H9 (cell line): Measurements from ENCODE around the gene PHKA1. TPM values are rescaled to one million over a fixed set of nuclear protein-coding genes. Genes with fewer than 3 reads are reported as not detected.

Experiments
- DNase-seq: peaks from one replicate; pipeline ENCODE4 v3.0.0-alpha.2; 2017
- H2AFZ ChIP-seq: one replicate; pipeline ENCODE4 v1.6.1; 2013; ENCODE audit warnings: mild to moderate bottlenecking, low read length, control low read depth, moderate library complexity
- H2AK5ac ChIP-seq: 2 replicates; pipeline ENCODE4 v1.6.1; 2013; ENCODE audit warnings: low read length, control low read depth, mixed read lengths; ENCODE audit not compliant: insufficient read length
- H2BK120ac ChIP-seq: one replicate; pipeline ENCODE4 v1.6.1; 2013; ENCODE audit warnings: low read depth, mild to moderate bottlenecking, low read length, control low read depth, inconsistent platforms; ENCODE audit not compliant: poor library complexity, severe bottlenecking
- H2BK12ac ChIP-seq: 2 replicates; pipeline ENCODE4 v1.6.1; 2013; ENCODE audit warnings: low read length, control low read depth, mixed read lengths, low read depth; ENCODE audit not compliant: insufficient read length
- H2BK15ac ChIP-seq: 2 replicates; pipeline ENCODE4 v1.6.1; 2013; ENCODE audit warnings: low read depth, low read length, control low read depth
- H2BK20ac ChIP-seq: one replicate; pipeline ENCODE4 v1.6.1; 2013; ENCODE audit warnings: low read depth, mild to moderate bottlenecking, low read length, control low read depth, inconsistent platforms; ENCODE audit not compliant: poor library complexity, severe bottlenecking
- H2BK5ac ChIP-seq: 2 replicates; pipeline ENCODE4 v1.6.1; 2013; ENCODE audit warnings: low read length, control low read depth, mixed read lengths; ENCODE audit not compliant: insufficient read length
- H3K14ac ChIP-seq: 2 replicates; pipeline ENCODE4 v1.6.1; 2013; ENCODE audit warnings: low read length, control low read depth; ENCODE audit not compliant: insufficient read depth
- H3K18ac ChIP-seq: 2 replicates; pipeline ENCODE4 v1.6.1; 2013; ENCODE audit warnings: low read depth, mild to moderate bottlenecking, mixed read lengths, low read length, control low read depth; ENCODE audit not compliant: insufficient read length
- H3K23ac ChIP-seq: 2 replicates; pipeline ENCODE4 v1.6.1; 2013; ENCODE audit warnings: low read length, control low read depth, mixed read lengths, low read depth; ENCODE audit not compliant: insufficient read length
- H3K23me2 ChIP-seq: 2 replicates; pipeline ENCODE4 v1.6.1; 2013; ENCODE audit warnings: low read depth, mild to moderate bottlenecking, mixed read lengths, low read length, control low read depth; ENCODE audit not compliant: insufficient read length, poor library complexity, severe bottlenecking
- H3K27ac ChIP-seq: 2 replicates; pipeline ENCODE4 v1.5.1; 2013; ENCODE audit warnings: low read length, control low read depth, mixed read lengths, low read depth; ENCODE audit not compliant: insufficient read length
- H3K27me3 ChIP-seq: 2 replicates; pipeline ENCODE4 v1.6.1; 2013; ENCODE audit warnings: low read length, control low read depth, inconsistent platforms; ENCODE audit not compliant: insufficient read depth
- H3K4ac ChIP-seq: 2 replicates; pipeline ENCODE4 v1.6.1; 2013; ENCODE audit warnings: low read depth, mild to moderate bottlenecking, control low read depth, inconsistent platforms, low read length, moderate library complexity
- H3K4me1 ChIP-seq: 2 replicates; pipeline ENCODE4 v1.6.1; 2013; ENCODE audit warnings: low read length, control low read depth, inconsistent platforms; ENCODE audit not compliant: insufficient read depth
- H3K4me2 ChIP-seq: 2 replicates; pipeline ENCODE4 v1.6.1; 2013; ENCODE audit warnings: low read length, control low read depth, mixed read lengths; ENCODE audit not compliant: insufficient read length, insufficient read depth
- H3K56ac ChIP-seq: 2 replicates; pipeline ENCODE4 v1.6.1; 2013; ENCODE audit warnings: low read depth, mild to moderate bottlenecking, mixed read lengths, low read length, control low read depth; ENCODE audit not compliant: insufficient read length
- H3K79me1 ChIP-seq: 2 replicates; pipeline ENCODE4 v1.6.1; 2013; ENCODE audit warnings: low read depth, mild to moderate bottlenecking, moderate library complexity, low read length, control low read depth, inconsistent platforms; ENCODE audit not compliant: insufficient read depth, poor library complexity, severe bottlenecking
- H3K79me2 ChIP-seq: 2 replicates; pipeline ENCODE4 v1.6.1; 2013; ENCODE audit warnings: low read length, control low read depth, inconsistent platforms; ENCODE audit not compliant: insufficient read depth
- H3K9ac ChIP-seq: 2 replicates; pipeline ENCODE4 v1.6.1; 2013; ENCODE audit warnings: low read length, control low read depth, mixed read lengths; ENCODE audit not compliant: insufficient read length; ENCODE audit errors: extremely low read depth
- H3K9me3 ChIP-seq: one replicate; pipeline ENCODE4 v1.6.1; 2013; ENCODE audit warnings: low read depth, low read length, inconsistent platforms; ENCODE audit not compliant: control insufficient read depth
- H3T11ph ChIP-seq: one replicate; pipeline ENCODE4 v1.6.1; 2013; ENCODE audit warnings: mild to moderate bottlenecking, low read length, control low read depth, inconsistent platforms
- H4K20me1 ChIP-seq: one replicate; pipeline ENCODE4 v1.6.1; 2013; ENCODE audit not compliant: control insufficient read depth, insufficient read length, insufficient read depth
- H4K5ac ChIP-seq: 2 replicates; pipeline ENCODE4 v1.6.1; 2013; ENCODE audit warnings: low read depth, mild to moderate bottlenecking, mixed read lengths, low read length, control low read depth; ENCODE audit not compliant: insufficient read length
- H4K8ac ChIP-seq: replicated peaks from 2 replicates; pipeline ENCODE4 v1.6.1; 2013; ENCODE audit warnings: low read length, control low read depth, mixed read lengths, low read depth; ENCODE audit not compliant: insufficient read length
- H4K91ac ChIP-seq: 2 replicates; pipeline ENCODE4 v1.6.1; 2013; ENCODE audit warnings: low read depth, mild to moderate bottlenecking, moderate library complexity, mixed read lengths, low read length, control low read depth; ENCODE audit not compliant: insufficient read length
- H3K27ac Mint-ChIP-seq, 3 experiments: 2 replicates in 2 of 3; 3 replicates in 1 of 3; pipeline ENCODE4 v1.8.0; 2020 to 2021; ENCODE audit warnings: mixed read lengths in 3 of 3, mild to moderate bottlenecking in 1 of 3, moderate library complexity in 1 of 3
- H3K27me3 Mint-ChIP-seq: 2 replicates; pipeline ENCODE4 v1.8.0; 2021; ENCODE audit warnings: low read depth, mild to moderate bottlenecking, moderate library complexity, mixed read lengths
- H3K36me3 Mint-ChIP-seq, 3 experiments: 2 replicates in 2 of 3; 3 replicates in 1 of 3; pipeline ENCODE4 v1.8.0; 2020 to 2021; ENCODE audit warnings: low read depth in 3 of 3, mixed read lengths in 3 of 3; ENCODE audit not compliant: insufficient read depth in 1 of 3
- H3K4me1 Mint-ChIP-seq, 2 experiments: 2 replicates each; pipeline ENCODE4 v1.8.0; 2020; ENCODE audit warnings: mixed read lengths in 2 of 2
- H3K4me3 Mint-ChIP-seq, 2 experiments: 2 replicates in 1 of 2; 3 replicates in 1 of 2; pipeline ENCODE4 v1.8.0; 2020 to 2021; ENCODE audit warnings: mild to moderate bottlenecking in 2 of 2, mixed read lengths in 2 of 2, moderate library complexity in 1 of 2
- H3K9me3 Mint-ChIP-seq, 2 experiments: 2 replicates in 1 of 2; 3 replicates in 1 of 2; pipeline ENCODE4 v1.8.0; 2020; ENCODE audit warnings: mild to moderate bottlenecking in 2 of 2, mixed read lengths in 2 of 2, moderate library complexity in 1 of 2
- WGBS: extraction: QIAGEN DNeasy Blood & Tissue Kit; methylation state at CpG from one replicate; pipeline ENCODE4 v1.1.7; 2013; ENCODE audit warnings: missing lambda C conversion rate, low lambda C conversion rate, mixed read lengths; ENCODE audit not compliant: insufficient read length; ENCODE audit errors: extremely low coverage; 5-methylcytosine and 5-hydroxymethylcytosine counted together
- total RNA-seq: library from RNA; stranded (reverse); gene quantifications from 2 replicates; pipeline ENCODE4 v1.2.1, GENCODE V29; 2021
- TF ChIP-seq, protein P1 (sequence below): fragments of 200-600 bp; sonication (generic); conservative IDR thresholded peaks from 3 replicates; pipeline ENCODE4 v1.8.0; 2021; ENCODE audit warnings: antibody characterized with exemption, mild to moderate bottlenecking

The PHKA1 gene
- total RNA-seq, 1 experiment from 2014 or later, result 6.6 TPM

DNA sequence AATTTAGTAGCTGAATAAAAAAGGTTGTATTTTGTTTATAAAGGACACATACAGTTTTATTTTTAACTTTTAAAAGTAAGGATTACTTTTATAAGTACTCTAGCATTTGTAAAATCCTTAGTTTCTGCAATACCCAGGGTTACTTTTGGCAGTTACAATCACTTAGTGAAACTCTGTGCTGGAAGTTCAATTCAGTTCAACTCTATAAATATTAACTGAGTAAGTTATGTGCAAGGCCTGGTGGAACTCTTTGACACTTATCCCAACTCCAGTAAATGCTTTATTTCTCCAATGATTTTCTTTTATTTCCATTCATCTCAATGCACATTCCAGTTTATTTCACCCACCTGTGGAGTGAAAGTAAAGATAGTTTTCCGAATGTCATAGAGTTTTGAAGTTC, 78.2 kb downstream of the PHKA1 start:
- H3K27me3 Mint-ChIP-seq, result no peaks in the 10 kb centered on the region
- no peak overlapping the region for H2AK5ac ChIP-seq
- peaks cover 17% of the 10 kb centered on the region for H3K9me3 ChIP-seq
- no peak overlapping the region for H2AFZ ChIP-seq
- no peak overlapping the region for H3K56ac ChIP-seq
- H2BK20ac ChIP-seq, result no peak overlapping the region
- no peaks in the 10 kb centered on the region for H3K23me2 ChIP-seq
- H3T11ph ChIP-seq, result no peak overlapping the region
- no peak overlapping the region for H4K8ac ChIP-seq
- no peak overlapping the region for H2BK12ac ChIP-seq
- H4K91ac ChIP-seq, result no peak overlapping the region
- no peaks in the 10 kb centered on the region for H4K20me1 ChIP-seq
- H3K4me3 Mint-ChIP-seq, result no peak overlapping the region
- TF ChIP-seq, protein P1, sequence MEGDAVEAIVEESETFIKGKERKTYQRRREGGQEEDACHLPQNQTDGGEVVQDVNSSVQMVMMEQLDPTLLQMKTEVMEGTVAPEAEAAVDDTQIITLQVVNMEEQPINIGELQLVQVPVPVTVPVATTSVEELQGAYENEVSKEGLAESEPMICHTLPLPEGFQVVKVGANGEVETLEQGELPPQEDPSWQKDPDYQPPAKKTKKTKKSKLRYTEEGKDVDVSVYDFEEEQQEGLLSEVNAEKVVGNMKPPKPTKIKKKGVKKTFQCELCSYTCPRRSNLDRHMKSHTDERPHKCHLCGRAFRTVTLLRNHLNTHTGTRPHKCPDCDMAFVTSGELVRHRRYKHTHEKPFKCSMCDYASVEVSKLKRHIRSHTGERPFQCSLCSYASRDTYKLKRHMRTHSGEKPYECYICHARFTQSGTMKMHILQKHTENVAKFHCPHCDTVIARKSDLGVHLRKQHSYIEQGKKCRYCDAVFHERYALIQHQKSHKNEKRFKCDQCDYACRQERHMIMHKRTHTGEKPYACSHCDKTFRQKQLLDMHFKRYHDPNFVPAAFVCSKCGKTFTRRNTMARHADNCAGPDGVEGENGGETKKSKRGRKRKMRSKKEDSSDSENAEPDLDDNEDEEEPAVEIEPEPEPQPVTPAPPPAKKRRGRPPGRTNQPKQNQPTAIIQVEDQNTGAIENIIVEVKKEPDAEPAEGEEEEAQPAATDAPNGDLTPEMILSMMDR, result no peak
- no peak overlapping the region for H3K23ac ChIP-seq
- H3K4me2 ChIP-seq, result no peak overlapping the region
- H3K36me3 Mint-ChIP-seq, result no peaks in the 10 kb centered on the region; a peak in 2 of 7 replicates
- no CpG with 5 or more reads among the region's 1 CpG for WGBS
- no peaks in the 10 kb centered on the region for H3K79me1 ChIP-seq
- no peak overlapping the region for H2BK15ac ChIP-seq
- H3K79me2 ChIP-seq, result no peaks in the 10 kb centered on the region
- no peak overlapping the region for H3K14ac ChIP-seq
- H3K18ac ChIP-seq, result no peak overlapping the region
- DNase-seq, result no peak
- no peak overlapping the region for H3K4ac ChIP-seq
- H2BK120ac ChIP-seq, result no peak overlapping the region
- no peak overlapping the region for H3K27ac ChIP-seq
- no peaks in the 10 kb centered on the region for H3K4me1 Mint-ChIP-seq
- H3K27ac Mint-ChIP-seq, result no peak overlapping the region
- H4K5ac ChIP-seq, result no peak overlapping the region
- H3K27me3 ChIP-seq, result no peaks in the 10 kb centered on the region
- H3K9ac ChIP-seq, result no peak overlapping the region
- H3K4me1 ChIP-seq, result no peaks in the 10 kb centered on the region
- H2BK5ac ChIP-seq, result no peak overlapping the region
- peaks cover 46 to 48% of the 10 kb centered on the region in 2 experiments for H3K9me3 Mint-ChIP-seq
